Measurements from ENCODE around the gene SSTR5. TPM values are rescaled to one million over a fixed set of nuclear protein-coding genes. Genes with fewer than 3 reads are reported as not detected.

The SSTR5 gene
- total and polyA plus RNA-seq, 2 of the 4 experiments (the other 2 are of a cell fraction): not detected

DNA sequence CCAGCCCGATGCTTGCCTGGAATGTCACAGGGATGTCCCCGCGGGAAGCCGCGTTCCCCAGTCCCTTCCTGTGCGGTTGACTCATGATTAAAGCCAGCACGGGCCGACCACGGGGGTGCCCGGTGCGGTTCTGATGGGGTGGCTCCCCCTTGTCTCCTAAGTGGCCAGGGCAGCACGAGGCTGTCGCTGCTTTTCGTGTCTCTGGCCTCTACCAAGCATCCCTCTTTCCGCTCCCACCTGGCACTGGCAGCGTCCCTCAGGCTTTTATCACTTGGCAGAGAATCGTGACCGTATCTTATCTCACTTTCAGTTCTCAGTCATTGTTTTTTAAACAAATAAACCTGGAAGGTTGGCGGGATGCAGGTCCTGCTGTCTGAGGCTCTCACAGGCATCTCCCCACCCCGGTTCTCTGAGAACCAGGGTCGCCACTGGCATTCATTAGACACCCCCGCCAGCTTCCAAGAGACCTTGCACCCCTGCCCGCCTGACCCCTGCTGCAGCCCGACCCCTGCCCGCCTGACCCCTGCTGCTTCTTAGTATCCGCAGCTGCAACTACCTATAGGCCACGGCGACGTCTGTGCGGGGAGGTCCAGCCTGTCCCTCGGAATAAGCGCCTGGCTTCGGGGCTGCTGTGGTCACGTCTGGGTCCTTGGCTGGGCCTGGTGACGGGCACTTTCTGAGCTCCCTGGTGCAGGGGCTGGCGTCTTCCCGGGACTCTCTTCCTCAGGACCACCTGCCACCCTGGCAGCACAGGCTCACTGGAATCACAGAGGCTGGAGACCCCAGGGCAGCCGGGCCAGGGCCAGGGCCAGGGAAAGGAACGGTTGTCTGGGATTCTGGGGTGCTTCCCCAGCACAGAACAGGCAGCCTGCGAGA lies 16.0 kb downstream of the SSTR5 start:
- intact Hi-C loops (cut with micrococcal nuclease): no loop called here
- dilution Hi-C loops (cut with HindIII; ENCODE audit: low sequenced_read_pairs, unreplicated experiment): no loop called here
- Histone ChIP-seq H2BK15ac (ENCODE audit: low read depth, low read length) (no peak overlapping the region), H4K5ac (ENCODE audit: low read depth, low read length) (no peak overlapping the region), H3K27me3 (ENCODE audit: control insufficient read depth, insufficient read depth, low read length) (peaks cover 25% of the 10 kb centered on the region), H3K4me2 (ENCODE audit: low read depth, low read length) (no peak overlapping the region), H3K9ac (ENCODE audit: low read depth, low read length) (no peak overlapping the region), H2AK9ac (replicated peaks; ENCODE audit: low read depth, low read length, poor library complexity) (no peak overlapping the region), H4K8ac (ENCODE audit: low read depth in 2 of 2, low read length in 2 of 2) (no peak overlapping the region), H3K4me3 (ENCODE audit: insufficient read depth, low read depth, low read length) (no peak overlapping the region), H3K9me1 (ENCODE audit: insufficient read depth, low read length) (no peaks in the 10 kb centered on the region), H2BK5ac (ENCODE audit: low read depth, low read length, poor library complexity, severe bottlenecking) (no peak overlapping the region), H3K27ac (ENCODE audit: insufficient read depth, low read length) (no peak overlapping the region), H3K56ac (ENCODE audit: extremely low read depth, insufficient read depth, low read length) (no peak overlapping the region), H2AK5ac (ENCODE audit: low read depth, low read length) (no peak overlapping the region), H2AFZ (replicated peaks; ENCODE audit: low read length, poor library complexity) (no peak overlapping the region), H3K23ac (ENCODE audit: low read depth, low read length) (no peak overlapping the region), H2BK120ac (ENCODE audit: low read depth, low read length) (no peak overlapping the region), H3K9me3 (ENCODE audit: control insufficient read depth, insufficient read depth, low read length) (peaks cover 21% of the 10 kb centered on the region), H4K91ac (ENCODE audit: insufficient read depth, low read depth, low read length) (no peak overlapping the region), H3K36me3 (ENCODE audit: control insufficient read depth, insufficient read depth, low read length) (no peaks in the 10 kb centered on the region), H3K18ac (ENCODE audit: low read depth, low read length) (no peak overlapping the region), H3K14ac (replicated peaks; ENCODE audit: low read depth, low read length) (no peak overlapping the region), H2BK20ac (ENCODE audit: low read depth, low read length) (no peak overlapping the region), H4K20me1 (ENCODE audit: insufficient read depth, low read length) (no peaks in the 10 kb centered on the region), H3K4ac (ENCODE audit: low read depth, low read length) (no peak overlapping the region), H3K4me1 (ENCODE audit: control insufficient read depth, insufficient read depth, low read length) (no peaks in the 10 kb centered on the region), H3K79me1 (ENCODE audit: low read depth in 1 of 2, low read length in 2 of 2) (no peaks in the 10 kb centered on the region)
- ChIA-PET CTCF (no interaction called here), POLR2A (ENCODE audit: unreplicated experiment) (no interaction called here)
- in situ Hi-C loops (cut with MboI; ENCODE audit: low sequenced_read_pairs): no loop called here
- no TSS peak for BruUV-seq (replicated peaks)
- ATAC-seq (ENCODE audit: low read depth) (no peak), DNase-seq (no peak)
- WGBS, 2 experiments (ENCODE audit: extremely low coverage in 2 of 2, insufficient read length in 1 of 2): 47% methylated on average over 18 of the region's 40 CpGs; no CpG with 5 or more reads in 1 of the 2 experiments
- no peak for TF ChIP-seq RAD21 (IDR thresholded peaks at IDR 0.05; ENCODE audit: low read length)
- no peak for TF ChIP-seq NFE2L2 (IDR thresholded peaks at IDR 0.05; ENCODE audit: low read depth, low read length)
- no peak for TF ChIP-seq RFX5 (IDR thresholded peaks at IDR 0.05; ENCODE audit: low read depth, low read length)
- no peak for TF ChIP-seq RCOR1 (IDR thresholded peaks at IDR 0.05; ENCODE audit: insufficient replicate concordance, low read length)
- TF ChIP-seq BHLHE40 (IDR thresholded peaks at IDR 0.05; ENCODE audit: low read depth, low read length): no peak
- TF ChIP-seq, protein P1, sequence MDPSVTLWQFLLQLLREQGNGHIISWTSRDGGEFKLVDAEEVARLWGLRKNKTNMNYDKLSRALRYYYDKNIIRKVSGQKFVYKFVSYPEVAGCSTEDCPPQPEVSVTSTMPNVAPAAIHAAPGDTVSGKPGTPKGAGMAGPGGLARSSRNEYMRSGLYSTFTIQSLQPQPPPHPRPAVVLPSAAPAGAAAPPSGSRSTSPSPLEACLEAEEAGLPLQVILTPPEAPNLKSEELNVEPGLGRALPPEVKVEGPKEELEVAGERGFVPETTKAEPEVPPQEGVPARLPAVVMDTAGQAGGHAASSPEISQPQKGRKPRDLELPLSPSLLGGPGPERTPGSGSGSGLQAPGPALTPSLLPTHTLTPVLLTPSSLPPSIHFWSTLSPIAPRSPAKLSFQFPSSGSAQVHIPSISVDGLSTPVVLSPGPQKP (IDR thresholded peaks at IDR 0.05; ENCODE audit: borderline replicate concordance, low read depth, low read length): no peak
- TF ChIP-seq, protein P2, sequence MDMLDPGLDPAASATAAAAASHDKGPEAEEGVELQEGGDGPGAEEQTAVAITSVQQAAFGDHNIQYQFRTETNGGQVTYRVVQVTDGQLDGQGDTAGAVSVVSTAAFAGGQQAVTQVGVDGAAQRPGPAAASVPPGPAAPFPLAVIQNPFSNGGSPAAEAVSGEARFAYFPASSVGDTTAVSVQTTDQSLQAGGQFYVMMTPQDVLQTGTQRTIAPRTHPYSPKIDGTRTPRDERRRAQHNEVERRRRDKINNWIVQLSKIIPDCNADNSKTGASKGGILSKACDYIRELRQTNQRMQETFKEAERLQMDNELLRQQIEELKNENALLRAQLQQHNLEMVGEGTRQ (IDR thresholded peaks at IDR 0.05; ENCODE audit: low read depth, low read length): no peak
- no peak for TF ChIP-seq FOS (IDR thresholded peaks at IDR 0.05; ENCODE audit: low read depth, low read length)
- TF ChIP-seq SMC3 (IDR thresholded peaks at IDR 0.05; ENCODE audit: low read depth, low read length): no peak
- no peak for TF ChIP-seq MXI1 (IDR thresholded peaks at IDR 0.05; ENCODE audit: borderline replicate concordance, low read depth, low read length)
- TF ChIP-seq CEBPB (IDR thresholded peaks at IDR 0.05; ENCODE audit: low read depth, low read length): no peak
- no peak for TF ChIP-seq CHD1 (IDR thresholded peaks at IDR 0.05; ENCODE audit: low read depth, low read length)
- no peak for TF ChIP-seq MAFK (IDR thresholded peaks at IDR 0.05; ENCODE audit: low read depth, low read length)
- TF ChIP-seq, protein P3, sequence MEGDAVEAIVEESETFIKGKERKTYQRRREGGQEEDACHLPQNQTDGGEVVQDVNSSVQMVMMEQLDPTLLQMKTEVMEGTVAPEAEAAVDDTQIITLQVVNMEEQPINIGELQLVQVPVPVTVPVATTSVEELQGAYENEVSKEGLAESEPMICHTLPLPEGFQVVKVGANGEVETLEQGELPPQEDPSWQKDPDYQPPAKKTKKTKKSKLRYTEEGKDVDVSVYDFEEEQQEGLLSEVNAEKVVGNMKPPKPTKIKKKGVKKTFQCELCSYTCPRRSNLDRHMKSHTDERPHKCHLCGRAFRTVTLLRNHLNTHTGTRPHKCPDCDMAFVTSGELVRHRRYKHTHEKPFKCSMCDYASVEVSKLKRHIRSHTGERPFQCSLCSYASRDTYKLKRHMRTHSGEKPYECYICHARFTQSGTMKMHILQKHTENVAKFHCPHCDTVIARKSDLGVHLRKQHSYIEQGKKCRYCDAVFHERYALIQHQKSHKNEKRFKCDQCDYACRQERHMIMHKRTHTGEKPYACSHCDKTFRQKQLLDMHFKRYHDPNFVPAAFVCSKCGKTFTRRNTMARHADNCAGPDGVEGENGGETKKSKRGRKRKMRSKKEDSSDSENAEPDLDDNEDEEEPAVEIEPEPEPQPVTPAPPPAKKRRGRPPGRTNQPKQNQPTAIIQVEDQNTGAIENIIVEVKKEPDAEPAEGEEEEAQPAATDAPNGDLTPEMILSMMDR (conservative IDR thresholded peaks at IDR 0.05; ENCODE audit: low read depth, low read length): no peak
- no peak for TF ChIP-seq POLR2A (IDR thresholded peaks at IDR 0.05; ENCODE audit: low read depth, low read length)

Data from IMR-90 (cell line).